Osteocyte (in vitro differentiated cells): ENCODE data around the gene HS3ST6. TPM values are rescaled to one million over a fixed set of nuclear protein-coding genes. Genes with fewer than 3 reads are reported as not detected.

Source experiments
- DNase-seq: peaks from one replicate; pipeline ENCODE4 v3.0.0; 2021; ENCODE audit warnings: mixed read lengths; ENCODE audit not compliant: unreplicated experiment; ENCODE audit errors: extremely low spot score
- H3K27ac Mint-ChIP-seq: one replicate; pipeline ENCODE4 v1.8.0; 2021; ENCODE audit warnings: mild to moderate bottlenecking, mixed read lengths; ENCODE audit not compliant: unreplicated experiment
- H3K27me3 Mint-ChIP-seq: one replicate; pipeline ENCODE4 v1.8.0; 2021; ENCODE audit warnings: mixed read lengths; ENCODE audit not compliant: unreplicated experiment
- H3K36me3 Mint-ChIP-seq: one replicate; pipeline ENCODE4 v1.8.0; 2021; ENCODE audit warnings: mixed read lengths; ENCODE audit not compliant: unreplicated experiment
- H3K4me1 Mint-ChIP-seq: one replicate; pipeline ENCODE4 v1.8.0; 2021; ENCODE audit warnings: mixed read lengths; ENCODE audit not compliant: unreplicated experiment
- H3K4me3 Mint-ChIP-seq: one replicate; pipeline ENCODE4 v1.8.0; 2021; ENCODE audit warnings: mild to moderate bottlenecking, moderate library complexity, mixed read lengths; ENCODE audit not compliant: unreplicated experiment
- H3K9me3 Mint-ChIP-seq: one replicate; pipeline ENCODE4 v1.8.0; 2021; ENCODE audit warnings: mixed read lengths; ENCODE audit not compliant: unreplicated experiment
- total RNA-seq: library from RNA; stranded (reverse); gene quantifications from 2 replicates; pipeline ENCODE4 v1.2.1, GENCODE V29; 2021
- TF ChIP-seq, protein P1 (sequence below): fragments of 200-600 bp; sonication (generic); IDR thresholded peaks from 2 replicates; pipeline ENCODE4 v1.5.0; 2021; ENCODE audit warnings: antibody characterized with exemption, mild to moderate bottlenecking, moderate library complexity

HS3ST6 gene
- total RNA-seq, 1 donor from 2014 or later, result not detected

DNA sequence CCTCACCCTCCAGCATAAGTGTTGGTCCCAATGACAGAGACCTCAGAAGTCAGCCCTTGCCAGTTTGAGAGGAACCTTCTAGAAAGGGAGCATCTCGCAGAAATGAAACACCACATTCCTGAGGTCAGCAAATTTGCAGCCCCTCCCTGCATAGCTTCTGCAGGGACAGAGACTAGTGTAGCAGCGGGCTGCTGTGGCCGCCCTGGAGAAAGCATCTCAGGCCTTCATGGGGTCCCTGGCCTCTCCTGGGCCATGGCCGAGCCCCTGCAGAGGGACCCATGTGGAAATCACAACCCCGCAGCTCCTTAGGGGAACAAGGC is 11.4 kb downstream of the HS3ST6 start:
- H3K27ac Mint-ChIP-seq, result no peak overlapping the region
- peaks cover 21% of the 10 kb centered on the region for H3K4me1 Mint-ChIP-seq
- no peaks in the 10 kb centered on the region for H3K36me3 Mint-ChIP-seq
- TF ChIP-seq, protein P1, sequence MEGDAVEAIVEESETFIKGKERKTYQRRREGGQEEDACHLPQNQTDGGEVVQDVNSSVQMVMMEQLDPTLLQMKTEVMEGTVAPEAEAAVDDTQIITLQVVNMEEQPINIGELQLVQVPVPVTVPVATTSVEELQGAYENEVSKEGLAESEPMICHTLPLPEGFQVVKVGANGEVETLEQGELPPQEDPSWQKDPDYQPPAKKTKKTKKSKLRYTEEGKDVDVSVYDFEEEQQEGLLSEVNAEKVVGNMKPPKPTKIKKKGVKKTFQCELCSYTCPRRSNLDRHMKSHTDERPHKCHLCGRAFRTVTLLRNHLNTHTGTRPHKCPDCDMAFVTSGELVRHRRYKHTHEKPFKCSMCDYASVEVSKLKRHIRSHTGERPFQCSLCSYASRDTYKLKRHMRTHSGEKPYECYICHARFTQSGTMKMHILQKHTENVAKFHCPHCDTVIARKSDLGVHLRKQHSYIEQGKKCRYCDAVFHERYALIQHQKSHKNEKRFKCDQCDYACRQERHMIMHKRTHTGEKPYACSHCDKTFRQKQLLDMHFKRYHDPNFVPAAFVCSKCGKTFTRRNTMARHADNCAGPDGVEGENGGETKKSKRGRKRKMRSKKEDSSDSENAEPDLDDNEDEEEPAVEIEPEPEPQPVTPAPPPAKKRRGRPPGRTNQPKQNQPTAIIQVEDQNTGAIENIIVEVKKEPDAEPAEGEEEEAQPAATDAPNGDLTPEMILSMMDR, result no peak
- H3K27me3 Mint-ChIP-seq, result peaks cover 4% of the 10 kb centered on the region
- no peak for DNase-seq
- no peak overlapping the region for H3K4me3 Mint-ChIP-seq
- no peaks in the 10 kb centered on the region for H3K9me3 Mint-ChIP-seq

DNA sequence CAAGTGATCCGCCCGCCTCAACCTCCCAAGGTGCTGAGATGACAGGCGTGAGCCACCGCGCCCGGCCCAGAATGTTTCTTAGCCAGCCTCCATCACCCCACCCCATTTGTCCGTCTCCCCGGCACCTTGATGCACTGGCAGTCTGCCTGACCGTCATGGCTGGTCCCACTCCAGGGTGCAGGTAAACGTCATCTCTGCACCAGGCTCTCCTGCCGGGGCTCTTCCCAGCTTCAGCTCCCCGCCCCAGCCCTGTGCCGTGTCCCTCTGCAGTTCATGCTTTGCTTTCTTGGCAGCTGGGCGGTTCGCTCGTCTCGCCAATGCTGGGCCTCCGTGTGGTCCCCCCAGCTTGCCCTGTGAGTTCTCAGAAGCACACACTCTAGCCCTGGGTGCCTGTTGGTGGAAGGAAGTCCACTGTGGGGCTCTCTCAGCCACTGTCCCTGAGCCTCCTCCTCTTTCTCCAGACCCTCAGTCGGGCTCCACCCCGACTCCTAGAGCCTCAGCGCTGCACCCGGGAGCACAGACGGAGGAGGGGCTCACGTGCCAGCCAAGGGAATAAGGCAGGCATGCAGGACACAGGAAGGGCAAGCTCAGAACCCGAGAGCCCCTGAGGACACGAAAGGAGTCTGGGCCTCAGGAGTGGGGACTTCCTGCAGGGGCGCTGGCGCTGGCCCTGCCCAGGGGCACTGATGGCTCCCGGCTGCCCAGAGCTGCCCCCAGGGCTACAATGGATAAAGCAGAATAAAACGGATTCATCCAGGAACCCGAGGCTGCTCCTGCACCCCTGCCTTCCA is 12.0 kb downstream of the HS3ST6 start:
- Mint-ChIP-seq H3K4me1 (peaks cover 21% of the 10 kb centered on the region), H3K27ac (peak overlapping the region; percentile 19), H3K27me3 (peaks cover 4% of the 10 kb centered on the region), H3K36me3 (no peaks in the 10 kb centered on the region), H3K4me3 (no peak overlapping the region), H3K9me3 (no peaks in the 10 kb centered on the region)
- no peak for DNase-seq
- TF ChIP-seq, protein P1, result no peak

DNA sequence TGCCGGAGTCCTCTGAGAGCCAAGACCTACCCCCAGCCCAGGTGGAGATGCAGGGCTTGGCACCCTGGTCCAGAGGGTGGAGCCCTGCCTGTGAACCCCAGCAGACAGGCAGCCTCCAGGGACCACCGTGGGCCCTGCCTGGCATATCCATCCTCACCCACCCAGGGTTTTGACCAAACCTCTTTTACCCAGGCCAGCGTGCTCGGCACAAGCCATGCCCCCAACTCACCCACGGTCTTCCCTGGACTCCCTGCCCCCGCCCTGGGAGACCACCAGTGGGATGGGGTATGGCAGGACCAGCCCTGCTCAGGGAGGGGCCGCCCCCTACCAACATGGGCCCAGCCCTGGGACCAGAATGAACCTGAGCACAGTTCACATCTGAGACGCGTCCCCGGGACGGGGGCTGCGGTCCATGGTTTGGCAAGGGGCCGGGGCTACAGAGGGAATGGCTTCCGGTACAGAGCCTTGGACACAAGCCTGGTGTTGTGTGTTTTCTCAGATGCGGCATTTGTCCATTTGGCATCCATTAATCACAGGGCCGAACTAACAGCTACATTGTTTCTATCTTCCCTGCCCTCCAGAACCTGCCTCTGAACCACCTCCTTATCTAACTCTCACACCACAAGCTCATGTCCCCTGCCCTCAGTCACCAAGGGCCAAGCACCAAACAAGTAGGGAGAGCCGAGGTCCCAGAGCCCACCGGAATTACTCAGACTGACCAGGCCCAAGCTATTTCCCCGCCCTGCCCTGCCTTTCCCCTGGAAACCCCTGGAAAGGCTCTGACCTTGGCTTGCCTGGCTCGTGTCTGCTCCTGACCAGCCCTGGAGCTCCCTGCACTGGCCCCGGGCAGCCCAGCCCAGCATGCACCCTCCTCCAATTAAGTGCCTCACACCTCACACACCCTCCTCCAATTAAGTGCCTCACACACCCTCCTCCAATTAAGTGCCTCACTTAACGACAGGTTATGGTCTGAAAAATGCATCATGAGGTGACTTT is 14.1 kb downstream of the HS3ST6 start:
- Mint-ChIP-seq H3K4me3 (no peak overlapping the region), H3K27ac (no peak overlapping the region), H3K27me3 (peaks cover 8% of the 10 kb centered on the region), H3K9me3 (no peaks in the 10 kb centered on the region), H3K36me3 (no peaks in the 10 kb centered on the region), H3K4me1 (peaks cover 13% of the 10 kb centered on the region)
- no peak for DNase-seq
- TF ChIP-seq, protein P1, result no peak

DNA sequence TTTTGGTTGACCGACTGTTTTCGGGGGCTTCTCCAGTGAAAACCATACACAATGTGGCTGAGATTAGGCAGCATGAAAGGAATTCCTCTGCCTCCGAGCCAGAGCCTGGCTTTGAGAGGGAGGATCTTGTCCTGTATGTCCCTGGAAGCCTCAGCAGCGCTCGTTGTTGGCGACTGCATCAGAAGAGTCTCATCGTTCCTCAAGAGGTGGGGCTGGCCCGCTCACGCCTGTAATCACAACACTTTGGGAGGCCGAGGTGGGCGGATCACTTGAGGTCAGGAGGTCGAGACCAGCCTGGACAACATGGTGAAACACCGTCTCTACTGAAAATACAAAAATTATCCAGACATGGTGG is 15.0 kb downstream of the HS3ST6 start:
- Mint-ChIP-seq H3K9me3 (no peaks in the 10 kb centered on the region), H3K27ac (no peak overlapping the region), H3K36me3 (no peaks in the 10 kb centered on the region), H3K27me3 (peaks cover 14% of the 10 kb centered on the region), H3K4me3 (no peak overlapping the region), H3K4me1 (peaks cover 10% of the 10 kb centered on the region)
- TF ChIP-seq, protein P1, result no peak
- no peak for DNase-seq
